GM18858 (cell line): ENCODE results near the gene CAMSAP3.
"Not testable (repeated sequence)": the region's sequence is repeated elsewhere in the genome, so short reads cannot be mapped to it uniquely, and the experiment has no call there.

Experiments used
- ATAC-seq: cut with Tn5 transposase; IDR thresholded peaks from one replicate; pipeline ENCODE4 v1.9.1; 2021; ENCODE audit not compliant: unreplicated experiment

The CAMSAP3 gene

DNA sequence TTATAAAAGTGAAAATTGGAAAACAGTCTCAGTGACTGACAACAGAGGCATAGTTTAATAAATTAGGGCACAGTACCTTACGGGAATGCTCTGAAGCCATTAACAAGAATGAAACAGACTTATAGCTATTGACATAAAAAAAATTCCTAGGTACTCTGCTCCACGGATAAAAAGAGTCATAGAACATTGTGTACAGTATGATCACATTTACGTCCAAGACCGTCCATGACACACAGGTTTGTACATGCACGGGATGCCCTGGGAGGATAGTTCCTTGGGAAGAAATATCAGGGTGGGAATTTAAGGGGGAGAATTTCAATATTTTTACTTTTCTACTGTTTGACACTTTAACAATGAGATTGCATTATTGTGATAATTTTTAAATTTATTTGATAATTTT, 24.9 kb upstream of the CAMSAP3 start:
- no peak for ATAC-seq

DNA sequence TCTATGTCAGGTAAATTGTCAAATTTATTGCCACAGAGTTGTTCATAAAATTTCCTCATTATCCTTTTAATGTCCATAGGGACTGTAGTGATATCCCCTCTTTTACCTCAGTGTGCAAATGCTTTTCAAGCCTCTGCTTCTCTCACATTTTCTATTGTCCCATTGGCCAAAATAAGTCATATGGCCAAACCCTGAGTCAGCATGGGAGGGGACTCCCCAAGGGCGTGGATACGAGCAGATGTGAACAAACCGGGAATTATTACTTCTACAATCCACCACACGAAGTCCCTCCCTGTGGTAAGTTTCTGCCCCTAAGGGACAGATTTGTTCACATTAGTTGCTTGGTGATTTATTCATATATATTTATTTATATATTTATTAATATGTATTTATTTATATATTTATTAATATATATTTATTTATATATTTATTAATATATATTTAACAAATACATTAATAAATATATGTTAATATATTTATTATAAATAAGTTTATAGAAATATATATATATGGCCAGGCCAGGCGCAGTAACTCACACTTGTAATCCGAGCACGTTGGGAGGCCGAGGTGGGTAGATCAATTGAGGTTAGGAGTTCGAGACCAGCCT, 20.1 kb upstream of the CAMSAP3 start:
- no peak for ATAC-seq

DNA sequence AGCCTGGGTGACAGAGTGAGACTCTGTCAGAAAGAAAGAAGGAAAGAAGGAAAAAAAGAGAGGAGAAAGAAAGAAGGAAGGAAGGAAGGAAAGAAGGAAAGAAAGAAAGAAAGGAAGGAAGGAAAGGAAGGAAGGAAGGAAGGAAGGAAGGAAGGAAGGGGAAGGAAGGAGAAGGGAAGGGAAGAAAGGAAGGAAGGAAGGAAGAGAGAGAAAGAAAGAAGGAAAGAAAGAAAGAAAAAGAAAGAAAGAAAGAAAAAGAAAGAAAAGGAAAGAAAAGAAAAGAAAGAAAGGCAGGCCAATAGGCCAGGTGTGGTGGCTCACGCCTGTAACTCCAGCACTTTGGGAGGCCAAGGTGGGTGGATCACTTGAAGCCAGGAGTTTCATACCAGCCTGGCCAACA, 18.2 kb upstream of the CAMSAP3 start:
- ATAC-seq, result not testable (repeated sequence)

DNA sequence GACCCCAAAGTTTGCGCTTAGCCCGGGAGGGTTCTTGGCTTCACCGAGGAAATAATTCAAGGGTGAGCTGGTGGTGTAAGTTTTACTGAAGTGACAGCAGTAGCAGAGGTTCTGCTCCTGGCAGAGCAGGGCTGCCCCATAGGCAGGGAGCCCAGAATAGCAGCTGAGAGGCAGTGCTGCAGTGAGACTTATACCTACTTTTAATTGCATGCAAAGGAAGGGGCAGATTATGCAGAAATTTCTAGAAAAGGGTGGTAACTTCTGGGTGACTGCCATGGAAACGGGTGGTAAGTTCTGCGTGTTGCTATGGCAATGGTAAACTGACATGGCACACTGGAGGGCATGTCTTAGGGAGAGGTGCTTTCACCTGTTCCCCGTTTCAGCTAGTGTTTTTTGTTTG, 17.5 kb upstream of the CAMSAP3 start:
- ATAC-seq, result no peak

DNA sequence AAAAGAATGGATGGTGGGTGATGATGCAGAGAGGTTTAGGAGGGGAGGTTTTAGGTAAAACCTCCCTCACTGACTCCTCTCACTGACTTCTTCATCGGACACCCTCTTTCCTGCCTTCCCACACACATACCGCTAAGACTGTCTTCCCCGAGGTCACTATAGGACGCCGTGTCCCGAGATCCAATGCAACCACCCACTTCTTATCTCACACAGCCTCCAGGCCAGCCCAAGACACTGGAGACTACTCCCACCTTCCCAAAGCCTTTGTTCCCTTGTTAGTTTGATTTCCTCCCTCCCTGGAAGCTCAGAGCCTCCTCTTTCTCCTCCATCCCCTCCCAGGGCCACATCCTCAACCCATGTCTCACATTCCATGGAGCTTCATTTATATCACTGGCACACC, 16.5 kb upstream of the CAMSAP3 start:
- ATAC-seq, result no peak

DNA sequence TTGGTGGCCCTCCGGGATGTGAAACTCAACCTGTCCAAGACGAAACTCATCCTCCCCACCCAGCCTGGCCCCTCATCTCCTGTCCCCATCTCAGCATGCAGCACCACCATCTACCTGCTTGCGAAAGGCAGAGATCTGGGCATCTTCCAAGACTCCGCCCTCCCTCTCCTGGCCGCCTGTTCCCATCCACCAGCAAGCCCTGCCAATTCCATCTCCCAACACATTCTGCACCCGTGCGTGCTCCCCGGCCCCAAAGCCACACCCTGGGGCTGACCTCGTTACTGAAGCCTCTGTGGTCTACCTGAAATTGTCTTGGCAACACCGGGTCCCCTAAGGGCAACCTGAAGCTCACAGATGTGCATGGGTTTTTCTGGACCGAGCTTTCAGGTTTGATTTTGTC, 13.2 kb upstream of the CAMSAP3 start:
- ATAC-seq, result no peak

DNA sequence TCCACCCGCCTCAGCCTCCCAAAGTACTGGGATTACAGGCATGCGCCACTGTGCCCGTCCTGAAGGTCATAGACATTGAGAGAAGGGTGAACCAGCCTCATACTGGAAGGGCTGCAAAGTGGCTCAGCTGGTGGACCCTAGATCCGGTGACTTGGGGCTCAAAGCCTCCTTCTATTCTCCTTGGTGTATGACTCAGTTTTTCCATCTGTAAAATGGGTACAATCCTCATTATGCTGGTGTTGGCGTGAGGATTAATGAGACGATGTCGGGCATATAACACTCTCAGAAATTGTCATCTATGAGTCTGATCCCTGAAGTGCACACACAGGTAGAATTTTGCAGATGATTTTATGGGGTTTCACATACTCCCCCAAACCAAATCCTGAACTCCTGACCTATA, 5.8 kb upstream of the CAMSAP3 start:
- ATAC-seq, result no peak

DNA sequence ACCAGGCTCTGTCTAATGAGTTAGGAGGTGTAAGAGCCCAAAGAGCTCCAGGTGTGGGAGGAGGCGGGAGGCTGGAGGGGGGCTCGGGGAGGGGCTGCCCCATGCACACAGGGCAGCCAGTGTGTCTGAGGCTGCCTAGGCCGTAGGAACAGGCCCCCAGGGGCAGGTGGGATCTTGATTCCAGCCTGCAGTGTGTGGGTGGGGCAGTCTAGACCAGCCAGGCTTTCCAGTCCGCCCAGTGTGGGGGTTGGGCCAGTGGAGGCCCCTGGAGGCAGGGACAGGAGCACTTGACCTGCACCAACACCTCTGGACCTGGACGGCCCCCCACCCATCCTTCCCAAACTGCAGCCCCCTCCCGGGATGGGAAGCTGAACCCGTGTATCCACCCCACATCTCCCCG, 5.4 kb upstream of the CAMSAP3 start:
- ATAC-seq, result no peak

DNA sequence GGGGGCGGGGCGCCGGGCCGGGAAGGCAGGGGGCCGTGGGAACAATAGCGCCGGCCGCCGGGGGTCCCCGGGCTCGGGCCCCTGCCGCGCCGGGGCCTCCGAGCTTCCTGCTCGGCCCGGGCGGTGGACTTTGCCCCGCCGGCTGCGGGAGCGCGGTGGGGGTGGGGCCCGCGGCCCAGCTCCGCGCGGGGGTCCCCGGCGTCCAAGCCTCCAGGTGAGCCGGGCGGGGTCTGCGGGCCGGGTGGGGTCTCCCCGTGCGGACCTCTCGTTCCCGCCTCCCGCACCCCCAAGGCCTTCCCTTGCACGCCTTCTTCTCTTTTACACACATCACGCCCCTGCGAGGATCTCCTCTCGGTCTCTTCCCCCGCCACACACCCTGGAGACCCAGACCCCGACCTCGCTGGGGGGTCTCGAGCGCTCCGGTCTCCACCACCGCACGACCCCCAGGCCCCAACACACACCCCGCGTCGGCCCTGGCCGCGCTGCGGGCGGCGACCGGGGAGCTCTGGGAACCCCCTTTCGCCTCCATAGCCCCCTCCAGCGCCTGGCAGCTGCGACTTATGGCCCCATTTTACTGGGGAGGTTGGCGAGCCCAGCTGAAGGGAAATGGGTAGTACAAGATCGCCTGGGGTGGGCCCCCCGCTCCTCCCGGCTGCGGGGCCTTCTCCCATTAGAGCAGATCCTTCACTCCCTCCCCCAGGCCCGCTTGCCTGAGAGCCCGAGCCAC, 711 bp downstream of the CAMSAP3 start:
- ATAC-seq, result no peak

DNA sequence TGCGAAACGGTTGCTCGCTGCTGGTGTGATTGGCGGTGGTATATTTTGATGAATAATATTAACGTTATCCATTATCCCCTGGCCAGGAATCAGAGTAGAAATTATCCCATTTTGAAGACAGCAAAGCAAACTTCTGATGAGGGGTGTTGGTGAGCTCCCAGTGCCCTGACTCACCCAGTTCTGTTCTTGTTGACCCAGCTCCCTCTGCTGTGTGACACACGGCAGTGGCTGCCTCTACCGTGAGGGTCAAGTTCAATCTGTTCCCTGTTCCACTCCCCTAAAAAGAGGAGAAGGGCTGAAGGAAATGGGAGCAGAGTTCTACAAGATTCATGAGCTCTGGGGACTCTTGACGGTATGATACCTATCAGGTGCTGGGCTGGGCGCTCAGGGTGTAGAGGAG, 2.0 kb downstream of the CAMSAP3 start:
- ATAC-seq, result no peak

DNA sequence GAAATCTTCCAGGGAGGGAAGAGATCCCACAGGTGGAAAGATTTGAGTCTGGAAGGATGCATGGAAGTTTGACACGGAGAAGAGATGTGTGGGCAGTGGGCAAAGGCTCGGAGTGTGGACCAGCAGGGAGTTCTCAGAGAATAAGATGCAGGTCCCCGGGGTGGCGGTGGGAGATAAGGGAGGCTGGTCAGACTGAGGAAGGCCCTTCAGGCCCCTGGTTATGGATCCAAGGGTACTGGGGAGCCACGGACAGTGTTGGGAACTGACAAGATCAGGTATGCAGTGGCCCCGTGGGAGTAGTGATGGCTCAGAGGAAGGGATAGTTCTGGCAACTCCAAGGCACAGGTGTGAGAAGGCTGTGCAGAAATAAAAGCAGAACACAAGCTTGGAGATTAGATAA, 2.5 kb downstream of the CAMSAP3 start:
- ATAC-seq, result no peak

DNA sequence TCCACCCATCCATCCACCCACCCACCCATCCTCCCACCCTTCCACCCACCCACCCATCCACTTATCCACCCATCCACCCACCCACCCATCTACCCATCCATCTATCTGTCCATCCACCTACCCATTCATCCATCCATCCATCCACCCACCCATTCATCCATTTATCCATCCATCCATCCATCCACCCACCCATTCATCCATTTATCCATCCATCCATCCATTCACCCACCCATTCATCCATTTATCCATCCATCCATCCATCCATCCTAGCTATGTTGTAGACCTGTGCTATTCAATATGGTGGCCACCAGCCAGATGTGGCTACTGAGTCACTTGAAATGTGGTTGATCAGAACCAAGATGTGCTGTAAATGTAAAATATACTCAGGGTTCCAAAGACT, 5.1 kb downstream of the CAMSAP3 start:
- no peak for ATAC-seq

DNA sequence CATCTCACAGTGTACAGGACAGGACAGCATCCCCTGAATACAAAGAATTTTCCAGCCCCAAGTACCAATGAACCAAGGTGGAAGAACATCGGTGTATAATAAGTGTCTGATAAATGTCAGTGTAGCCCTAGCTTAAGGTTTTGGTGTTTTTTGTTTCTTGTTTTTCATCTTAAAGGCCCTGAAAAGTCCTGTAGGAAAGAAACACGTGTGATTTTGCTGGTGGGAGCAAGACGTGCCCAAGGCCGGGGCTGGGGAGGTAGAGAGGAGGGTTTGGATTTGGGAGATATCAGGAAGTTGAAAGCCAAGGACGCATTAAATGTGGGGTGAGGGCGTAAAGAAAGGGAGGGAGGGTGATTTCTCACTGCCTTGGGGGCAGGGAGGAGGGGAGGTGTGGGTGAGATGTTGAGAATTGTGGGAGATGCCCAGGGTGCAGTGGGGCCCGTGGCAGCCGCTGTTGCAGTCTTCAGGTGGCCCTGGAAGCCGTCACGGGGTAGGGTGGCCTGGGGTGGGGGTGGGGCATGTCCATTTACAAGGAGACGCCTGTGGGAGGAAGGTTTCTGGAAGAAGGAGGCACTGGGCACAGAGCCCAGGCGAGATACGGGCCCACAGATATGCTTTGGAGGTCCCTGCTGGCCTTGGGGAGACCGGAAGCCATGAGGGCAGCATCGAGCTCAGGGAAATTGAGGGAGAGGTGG, 6.7 kb downstream of the CAMSAP3 start:
- no peak for ATAC-seq

DNA sequence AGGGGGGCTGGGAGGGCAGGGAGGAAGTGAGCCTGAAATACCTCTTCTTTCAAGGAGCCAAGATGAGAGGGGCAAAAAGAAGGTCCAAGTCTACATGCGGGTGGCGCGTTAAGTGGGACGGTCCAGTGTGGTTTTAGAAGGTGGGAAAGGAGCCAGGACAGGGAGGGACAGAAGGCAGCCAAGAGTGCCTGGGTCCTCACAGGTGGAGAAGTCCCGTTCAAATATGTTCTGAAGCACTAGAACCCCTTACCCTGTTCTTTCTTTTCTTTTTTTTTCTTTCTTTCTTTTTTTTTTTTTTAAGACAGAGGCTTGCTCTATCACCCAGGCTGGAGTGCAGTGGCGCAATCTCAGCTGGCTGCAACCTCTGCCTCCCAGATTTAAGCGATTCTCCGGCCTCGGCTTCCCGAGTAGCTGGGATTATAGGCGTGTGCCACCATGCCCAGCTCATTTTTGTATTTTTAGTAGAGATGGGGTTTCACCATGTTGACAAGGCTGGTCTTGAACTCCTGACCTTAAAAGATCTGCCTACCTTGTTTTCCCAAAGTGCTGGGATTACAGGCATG, 7.4 kb downstream of the CAMSAP3 start:
- ATAC-seq, result no peak

DNA sequence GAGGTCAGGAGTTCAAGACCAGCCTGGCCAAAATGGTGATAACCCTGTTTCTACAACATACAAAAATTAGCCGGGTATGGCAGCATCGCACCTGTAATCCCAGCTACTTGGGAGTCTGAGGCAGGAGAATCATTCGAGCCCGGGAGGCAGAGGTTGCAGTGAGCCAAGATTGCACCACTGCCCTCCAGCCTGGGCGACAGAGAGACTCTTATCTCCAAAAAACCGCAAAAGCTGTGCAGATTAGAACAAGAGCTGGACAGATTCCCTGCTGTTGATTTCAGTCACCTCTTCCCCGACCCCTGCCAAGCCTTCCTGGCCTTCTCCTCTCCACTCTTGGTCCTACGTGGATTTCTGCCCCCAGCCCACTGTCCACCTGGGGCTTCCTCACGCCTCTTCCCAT, 8.3 kb downstream of the CAMSAP3 start:
- no peak for ATAC-seq

DNA sequence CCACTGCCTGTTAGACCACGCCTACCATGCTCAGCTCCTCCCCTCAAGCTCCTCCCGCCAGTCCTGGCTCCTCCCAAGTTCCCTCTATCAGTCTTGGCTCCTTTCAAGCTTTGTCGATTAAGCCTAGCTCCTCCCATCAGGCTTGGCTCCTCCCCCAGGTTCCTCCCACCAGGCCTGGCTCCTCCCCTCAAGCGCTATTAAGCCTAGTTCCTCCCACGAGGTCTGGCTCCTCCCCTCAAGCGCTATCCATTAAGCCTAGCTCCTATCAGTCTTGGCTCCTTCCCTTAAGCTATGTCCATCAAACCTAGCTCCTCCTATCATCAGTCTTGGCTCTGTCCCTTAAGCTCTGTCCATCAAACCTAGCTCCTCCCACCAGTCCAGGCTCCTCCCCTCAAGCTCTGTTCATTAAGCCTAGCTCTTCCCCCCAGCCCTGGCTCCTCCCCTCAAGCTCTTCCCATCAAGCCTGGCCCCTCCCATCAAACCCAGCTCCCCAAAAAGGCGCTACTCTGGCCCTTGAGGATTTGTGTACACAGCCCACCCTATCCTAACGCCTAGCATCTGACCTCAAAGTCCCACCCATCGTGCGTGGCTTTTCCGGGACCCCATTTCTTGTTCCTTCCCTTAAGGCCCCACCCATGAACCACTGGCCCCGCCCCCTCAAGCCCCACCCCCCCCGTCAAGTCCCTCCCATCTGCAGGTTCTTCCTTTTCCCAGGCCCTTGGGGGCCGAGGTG, 10.0 kb downstream of the CAMSAP3 start:
- ATAC-seq, result no peak

DNA sequence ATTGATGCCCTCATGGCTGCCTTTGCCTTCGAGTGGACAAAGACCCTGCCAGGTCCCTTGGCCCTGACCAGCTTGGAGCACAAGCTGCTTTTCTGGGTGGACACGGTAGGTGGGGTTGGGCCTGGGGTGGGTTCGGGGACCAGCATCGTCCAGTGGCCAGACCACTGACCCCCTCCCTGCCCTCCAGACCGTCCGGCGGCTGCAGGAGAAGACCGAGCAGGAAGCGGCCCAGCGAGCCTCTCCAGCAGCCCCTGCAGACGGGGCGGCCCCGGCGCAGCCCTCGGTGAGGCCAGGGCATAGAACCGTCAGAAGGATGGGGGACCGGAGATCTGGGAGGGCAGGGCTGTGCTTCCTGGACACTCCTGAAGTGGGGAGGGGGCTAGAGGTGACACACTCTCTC, 10.6 kb downstream of the CAMSAP3 start:
- ATAC-seq, result no peak

DNA sequence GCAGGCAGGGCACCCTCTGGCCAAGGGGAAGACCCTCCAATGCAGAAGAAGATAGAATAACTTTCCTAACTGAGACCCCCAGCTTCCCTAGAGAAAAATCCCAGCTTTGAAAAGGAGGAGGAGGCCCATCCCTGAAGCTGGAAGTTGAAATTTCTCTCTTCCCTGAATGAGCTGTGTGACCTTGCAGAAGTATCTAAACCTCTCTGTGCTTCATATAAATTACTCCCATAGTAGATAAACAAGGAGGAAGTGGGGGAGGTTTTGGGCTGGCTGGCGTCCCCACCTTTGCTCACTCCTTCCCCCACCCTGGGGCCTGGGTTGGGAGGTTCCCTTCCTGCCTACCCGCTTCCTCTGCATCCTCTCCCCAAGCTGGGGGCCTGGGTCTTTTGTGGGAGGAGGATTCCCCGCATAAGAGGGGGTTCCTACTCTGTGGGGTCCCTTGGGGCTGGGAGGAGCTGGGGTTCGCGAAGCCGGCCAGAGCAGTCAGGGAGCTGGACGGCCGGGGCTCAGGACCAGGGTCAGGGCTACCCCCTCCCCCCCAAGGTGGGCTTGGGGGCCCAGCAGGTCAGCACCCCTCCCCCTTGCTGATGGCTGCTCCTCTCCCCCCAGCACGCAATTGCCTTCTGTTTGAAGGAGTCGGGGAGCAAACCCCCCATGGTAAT, 11.7 kb downstream of the CAMSAP3 start:
- no peak for ATAC-seq

DNA sequence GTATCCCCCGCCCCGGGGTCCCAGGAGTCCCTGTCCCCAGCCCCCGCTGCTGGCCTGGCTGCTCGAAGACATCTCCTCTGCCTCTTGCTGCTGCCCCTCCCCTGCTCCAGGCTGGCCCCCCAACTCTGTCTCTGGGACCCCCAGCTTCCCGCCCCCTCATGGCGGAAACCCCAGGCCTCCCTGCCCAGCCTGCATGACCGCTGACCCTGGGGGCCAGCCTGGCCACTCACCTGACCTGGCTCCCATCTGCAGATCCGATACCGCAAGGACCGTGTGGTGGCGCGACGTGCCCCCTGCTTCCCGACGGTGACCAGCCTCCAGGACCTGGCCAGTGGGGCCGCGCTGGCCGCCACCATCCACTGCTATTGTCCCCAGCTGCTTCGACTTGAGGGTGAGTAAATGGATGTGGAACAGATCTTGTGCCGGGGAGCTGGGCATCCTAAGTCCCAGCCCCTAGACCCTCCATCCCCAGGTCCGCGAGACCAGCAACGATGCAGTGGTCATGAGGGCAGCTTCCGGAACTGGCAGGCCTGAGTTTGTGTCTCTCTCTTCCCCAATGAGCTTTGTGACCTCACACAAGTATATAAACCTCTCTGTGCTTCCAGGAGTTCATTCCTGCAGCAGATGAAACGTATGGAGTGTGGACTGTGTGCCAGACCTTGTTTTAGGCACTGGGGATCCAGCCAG, 12.4 kb downstream of the CAMSAP3 start:
- ATAC-seq, result no peak

DNA sequence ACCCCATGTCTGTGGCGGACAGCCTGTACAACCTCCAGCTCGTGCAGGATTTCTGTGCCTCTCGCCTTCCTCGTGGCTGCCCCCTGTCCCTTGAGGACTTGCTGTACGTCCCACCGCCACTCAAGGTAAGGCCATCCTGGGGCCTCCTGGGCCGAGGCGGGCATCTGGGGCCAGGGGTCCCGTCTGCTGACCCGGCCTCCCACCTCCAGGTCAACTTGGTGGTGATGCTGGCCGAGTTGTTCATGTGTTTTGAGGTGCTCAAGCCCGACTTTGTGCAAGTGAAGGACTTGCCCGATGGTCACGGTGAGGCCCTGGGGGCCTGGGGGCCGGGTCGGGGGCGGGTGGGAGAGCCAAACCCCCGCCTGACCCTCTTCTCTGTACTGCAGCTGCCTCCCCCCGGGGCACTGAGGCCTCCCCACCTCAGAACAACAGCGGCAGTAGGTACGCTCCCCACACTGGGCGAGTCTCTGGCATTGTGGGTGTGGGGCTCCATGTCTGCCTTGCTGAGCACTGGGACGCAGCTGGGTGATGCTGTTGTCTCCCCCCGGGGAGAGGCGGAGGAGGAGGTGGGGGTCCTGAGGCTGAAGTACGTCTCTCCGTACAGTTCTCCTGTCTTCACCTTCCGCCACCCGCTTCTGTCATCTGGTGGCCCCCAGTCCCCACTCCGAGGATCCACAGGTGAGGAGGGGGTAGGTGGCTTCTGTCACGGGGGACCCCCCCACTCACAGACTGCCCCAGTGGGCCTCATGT, 15.0 kb downstream of the CAMSAP3 start:
- no peak for ATAC-seq
